NCI-H1417 treated with DMSO at 0.1 percent for 48 hours (cell line): ENCODE data around the gene CHMP4A.
A peak's percentile ranks its signal among the peaks of the same experiment; 100 is the strongest.

ENCODE experiments used
- DNase-seq: peaks from one replicate; lab custom pipeline; 2025; lab: John Stamatoyannopoulos, UW

Gene CHMP4A, protein sequence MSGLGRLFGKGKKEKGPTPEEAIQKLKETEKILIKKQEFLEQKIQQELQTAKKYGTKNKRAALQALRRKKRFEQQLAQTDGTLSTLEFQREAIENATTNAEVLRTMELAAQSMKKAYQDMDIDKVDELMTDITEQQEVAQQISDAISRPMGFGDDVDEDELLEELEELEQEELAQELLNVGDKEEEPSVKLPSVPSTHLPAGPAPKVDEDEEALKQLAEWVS

GRCh38 chr14:24212924-24213865, at the start of gene CHMP4A:
Gene CHMP4A (minus strand): TSS chr14:24213488. CDS start chr14:24213439, 49 bp downstream.
- DNase-seq, result peak; percentile 79

GRCh38 chr14:24261969-24262327, 48.7 kb upstream of the CHMP4A start:
- DNase-seq, result no peak

GRCh38 chr14:24261256-24261968, 48.1 kb upstream of the CHMP4A start:
- no peak for DNase-seq

- no peak for DNase-seq
Observed at GRCh38 chr14:24260780-24261157, 47.5 kb upstream of the CHMP4A start.

DNA sequence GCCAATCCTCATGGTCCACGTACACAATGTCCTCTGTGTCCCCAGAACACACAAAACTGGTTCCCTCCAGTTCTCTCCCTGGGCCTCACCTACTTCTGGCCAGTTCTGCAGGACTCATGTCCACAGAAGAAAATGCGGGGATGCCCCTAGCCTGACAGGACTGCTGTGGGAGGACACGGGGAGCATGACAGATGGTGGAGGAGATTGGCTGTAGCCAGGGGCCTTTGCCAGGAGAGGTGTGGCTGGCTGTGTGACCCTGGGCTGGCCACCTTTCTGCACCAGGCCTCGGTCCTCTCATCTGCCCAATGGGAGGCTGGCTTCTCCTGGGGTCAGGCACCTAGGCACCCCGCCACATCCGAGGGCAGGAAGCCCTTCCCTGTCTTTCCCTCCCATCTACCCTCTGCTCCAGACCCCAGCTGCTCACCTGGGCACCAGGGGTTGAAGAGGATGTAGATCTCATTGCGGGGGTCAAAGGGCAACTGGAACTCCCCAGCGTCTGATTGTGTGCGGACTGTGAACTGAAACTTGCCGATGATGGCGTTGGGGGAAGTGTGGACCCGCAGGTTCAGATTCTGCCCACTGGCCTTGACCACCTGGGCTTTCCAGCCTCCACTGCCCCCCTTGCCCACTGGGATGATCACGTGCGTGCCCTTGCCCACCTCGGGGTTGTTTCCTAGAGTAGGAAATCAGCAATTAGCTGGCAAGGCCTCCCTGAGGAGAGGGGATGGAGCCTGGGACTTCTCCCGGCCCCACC, 46.9 kb upstream of the CHMP4A start:
- DNase-seq, result no peak

- DNase-seq, result no peak
Observed at GRCh38 chr14:24259282-24260025, 46.2 kb upstream of the CHMP4A start.

DNA sequence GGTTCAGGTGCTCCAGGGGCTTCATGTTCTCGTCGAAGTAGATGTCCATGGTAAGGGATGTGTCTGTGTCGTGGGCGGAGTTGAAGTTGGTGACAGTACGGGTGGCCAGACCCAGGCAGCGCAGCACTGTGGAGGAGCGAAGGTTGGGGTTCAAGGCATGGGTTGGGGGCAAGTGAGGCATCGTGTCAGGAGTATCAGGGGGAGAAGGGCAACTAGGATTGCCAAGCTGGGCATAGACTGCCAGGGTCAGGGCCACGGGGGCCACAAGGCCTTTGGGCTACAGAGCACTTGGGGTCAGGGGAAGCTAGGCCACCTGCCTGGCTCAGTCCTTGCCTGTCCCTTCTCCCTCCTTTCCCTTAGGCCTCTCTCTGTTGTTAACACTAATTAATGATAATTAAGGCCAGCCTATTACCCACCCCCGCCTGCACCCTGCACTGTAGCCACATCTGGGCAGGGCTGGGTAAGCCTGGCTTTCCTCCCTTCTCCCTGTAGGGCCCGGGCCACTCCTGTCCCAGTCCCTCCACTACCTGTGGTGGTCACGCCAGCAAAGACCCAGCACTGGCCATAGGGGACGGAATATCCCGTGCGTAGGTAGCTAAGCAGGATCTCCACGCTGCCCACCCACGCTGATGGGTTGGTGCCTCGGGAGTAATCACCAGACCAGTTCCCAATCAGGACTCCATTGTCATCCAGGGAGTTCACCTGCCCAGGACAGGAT, 45.4 kb upstream of the CHMP4A start:
- DNase-seq, result no peak

GRCh38 chr14:24258119-24258518, 44.8 kb upstream of the CHMP4A start:
- DNase-seq, result no peak

DNA sequence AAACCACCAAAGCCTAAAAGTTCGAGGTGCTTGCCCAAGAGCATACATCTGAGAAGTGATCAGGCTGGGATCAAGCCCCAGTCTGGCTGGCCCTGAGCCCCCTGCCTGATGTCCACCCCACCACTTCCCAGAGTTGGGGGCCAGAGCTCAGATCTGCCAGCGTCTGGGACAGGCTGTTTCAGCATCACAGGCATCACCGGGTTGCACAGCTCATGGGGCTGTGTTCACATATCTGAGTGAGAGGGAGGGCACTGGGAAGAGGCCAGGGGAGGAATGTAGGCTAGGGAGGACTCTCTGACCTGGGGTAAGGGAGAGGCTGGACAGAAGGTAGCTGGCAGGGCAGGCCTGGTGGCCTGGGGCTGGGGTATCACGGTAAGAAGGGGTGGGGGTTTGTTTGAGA, 43.7 kb upstream of the CHMP4A start:
- no peak for DNase-seq

GRCh38 chr14:24255931-24256711, 42.8 kb upstream of the CHMP4A start:
- no peak for DNase-seq

- DNase-seq, result no peak
Observed at GRCh38 chr14:24255438-24255837, 42.1 kb upstream of the CHMP4A start.

DNA sequence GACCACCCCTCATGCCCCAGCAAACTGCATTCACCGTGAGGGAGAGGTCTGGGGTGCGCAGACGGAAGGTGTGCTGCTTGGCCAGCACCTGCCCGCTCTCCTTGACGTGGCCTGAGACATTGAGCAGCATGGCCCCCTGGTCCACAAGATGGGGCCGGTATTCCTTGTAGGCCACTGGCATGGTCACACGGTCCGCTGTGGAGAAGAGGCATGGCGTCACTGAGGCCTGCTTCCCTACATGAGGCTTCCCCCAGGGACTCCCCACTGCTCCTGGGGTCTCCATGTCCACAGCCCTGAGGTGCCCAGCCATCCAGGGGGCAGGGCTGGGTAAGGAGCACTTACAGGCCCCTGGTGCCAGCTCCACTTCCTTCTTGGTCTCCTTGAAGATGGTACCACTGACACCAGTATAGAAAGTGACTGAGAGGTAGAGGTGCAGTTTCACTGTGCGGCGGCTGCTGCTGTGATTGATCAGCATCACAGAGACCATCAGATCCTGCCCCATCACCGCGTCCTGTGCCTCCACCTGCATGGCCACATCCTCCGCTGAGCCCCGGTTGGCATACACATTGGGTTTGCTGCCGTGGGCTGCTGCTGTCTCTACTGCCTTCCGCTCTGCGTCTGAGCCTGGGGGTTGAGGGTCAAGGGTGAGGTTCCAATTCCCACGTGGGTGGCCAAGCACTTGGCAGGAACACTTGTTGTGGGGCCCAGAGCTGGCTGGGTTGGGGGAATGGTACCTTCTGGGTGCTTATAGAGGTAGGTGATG, 41.5 kb upstream of the CHMP4A start:
- no peak for DNase-seq

- no peak for DNase-seq
Observed at GRCh38 chr14:24253936-24254335, 40.6 kb upstream of the CHMP4A start.

- no peak for DNase-seq
Observed at GRCh38 chr14:24252289-24253124, 39.2 kb upstream of the CHMP4A start.

DNA sequence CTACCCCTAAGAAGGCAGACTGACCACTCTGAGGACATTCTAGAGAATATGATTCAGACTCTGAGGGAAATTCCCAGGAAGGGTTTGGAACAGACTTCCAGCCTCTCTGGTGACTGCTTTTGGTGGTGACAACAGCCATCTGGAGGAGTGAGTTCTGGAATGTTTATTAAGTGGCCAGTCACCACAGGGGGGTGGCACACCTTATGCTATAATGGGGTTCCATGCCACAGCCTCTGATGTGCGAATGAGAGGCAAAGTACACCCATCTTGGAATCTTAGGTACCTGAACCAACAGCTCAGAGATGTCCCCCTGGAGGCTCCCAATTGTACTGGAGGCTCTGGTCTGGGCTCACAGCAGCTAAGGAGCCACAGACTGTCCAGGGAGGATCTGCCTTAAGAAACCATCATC, 38.6 kb upstream of the CHMP4A start:
- no peak for DNase-seq

- no peak for DNase-seq
Observed at GRCh38 chr14:24250354-24250753, 37.1 kb upstream of the CHMP4A start.

DNA sequence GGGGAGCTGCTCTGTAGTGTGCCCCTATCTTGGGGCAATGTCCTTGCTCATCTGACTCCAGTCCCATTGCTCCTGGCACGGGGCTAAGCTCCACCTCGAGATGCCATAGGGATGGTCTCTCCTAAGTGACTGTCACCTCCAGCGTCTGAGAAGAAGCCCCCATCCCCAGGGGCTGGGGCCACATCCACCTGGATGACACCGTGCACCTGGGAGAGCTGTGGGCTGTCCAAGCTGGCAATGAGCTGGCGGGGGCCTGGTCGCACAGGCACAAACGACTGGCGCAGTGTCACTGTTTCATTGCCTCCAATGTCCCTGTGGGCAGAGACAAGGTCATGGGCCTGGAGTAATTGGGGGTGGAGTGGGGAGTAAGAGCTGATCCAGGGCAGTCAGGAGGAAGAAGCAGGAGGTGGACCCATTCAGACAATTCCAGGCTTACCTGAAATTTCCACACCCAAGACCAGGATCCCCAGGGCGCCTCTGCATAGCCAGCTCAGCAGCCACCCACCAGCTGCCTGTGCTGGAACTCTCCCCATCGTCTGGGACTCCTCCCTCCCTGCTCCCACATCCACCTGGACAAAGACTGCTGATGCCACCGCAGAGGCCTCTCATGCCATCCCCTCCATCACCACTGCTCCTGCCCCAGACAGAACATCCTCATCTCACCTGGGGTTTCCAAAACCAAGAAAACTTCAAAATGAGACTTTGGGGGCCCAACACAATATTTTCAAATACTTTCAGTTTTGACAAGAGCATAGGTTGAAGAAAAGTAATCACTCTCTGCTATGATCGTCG, 36.1 kb upstream of the CHMP4A start:
- no peak for DNase-seq
